Lung (tissue), 16 donors: ENCODE measurements around the gene TCEAL5. TPM values are rescaled to one million over a fixed set of nuclear protein-coding genes. Genes with fewer than 3 reads are reported as not detected.

ENCODE experiments used
- ATAC-seq: fragments of 200-7000 bp; cut with Tn5 transposase; one replicate; pipeline ENCODE4 v1.9.1; 2020; ENCODE audit warnings: moderate number of reproducible peaks; ENCODE audit not compliant: insufficient read depth, low FRiP score
- DNase-seq, 3 donors: peaks; one replicate each; pipeline ENCODE4 v3.0.0-alpha.2; 2013 to 2017
- H3K27ac ChIP-seq, 2 donors: one replicate each; pipeline ENCODE4 v1.5.1; 2013; ENCODE audit warnings: mild to moderate bottlenecking in 2 of 2, moderate library complexity in 2 of 2, control low read depth in 1 of 2, inconsistent platforms in 1 of 2, low read depth in 1 of 2, low read length in 1 of 2
- H3K27me3 ChIP-seq, 3 donors: one replicate each; pipeline ENCODE4 v1.5.1; 2013; ENCODE audit warnings: low read length in 2 of 3; ENCODE audit not compliant: control insufficient read depth in 3 of 3, insufficient read depth in 3 of 3
- H3K36me3 ChIP-seq, 4 donors: one replicate each; pipeline ENCODE4 v1.5.1; 2013; ENCODE audit warnings: low read length in 4 of 4, mild to moderate bottlenecking in 1 of 4, moderate library complexity in 1 of 4; ENCODE audit not compliant: control insufficient read depth in 4 of 4, insufficient read depth in 4 of 4
- H3K4me1 ChIP-seq, 5 donors: one replicate each; pipeline ENCODE4 v1.5.1; 2013; ENCODE audit warnings: low read length in 5 of 5, mild to moderate bottlenecking in 2 of 5, moderate library complexity in 1 of 5; ENCODE audit not compliant: control insufficient read depth in 5 of 5, insufficient read depth in 5 of 5
- H3K4me3 ChIP-seq: one replicate; pipeline ENCODE4 v1.5.1; 2013; ENCODE audit warnings: mild to moderate bottlenecking, control low read depth, moderate library complexity
- H3K9ac ChIP-seq, 2 donors: one replicate each; pipeline ENCODE4 v1.5.1; 2013; ENCODE audit warnings: low read length in 2 of 2, control low read depth in 1 of 2; ENCODE audit not compliant: insufficient read depth in 1 of 2
- H3K9me3 ChIP-seq, 4 donors: one replicate each; pipeline ENCODE4 v1.5.1; 2013; ENCODE audit warnings: low read length in 3 of 4, mild to moderate bottlenecking in 1 of 4, moderate library complexity in 1 of 4; ENCODE audit not compliant: control insufficient read depth in 4 of 4, insufficient read depth in 3 of 4
- CTCF ChIP-seq: IDR thresholded peaks from 2 replicates; pipeline ENCODE4 v1.5.1; 2012; ENCODE audit warnings: mild to moderate bottlenecking; ENCODE audit errors: control extremely low read depth, extremely low read depth
- WGBS, 2 donors: extraction: QIAGEN DNeasy Blood & Tissue Kit; methylation state at CpG; one replicate each; pipeline ENCODE4 v1.1.7; 2013; 5-methylcytosine and 5-hydroxymethylcytosine counted together
- long read RNA-seq, 5 donors: transcript quantifications; one replicate each; lab custom pipeline, GENCODE V29; 2026
- polyA plus RNA-seq, 2 donors: library from polyadenylated mRNA; stranded (reverse); fragments of 200-250 nt; gene quantifications; one replicate each; pipeline ENCODE4 v1.2.1, GENCODE V29; 2013
- total RNA-seq, 2 donors: library from RNA; depleted of rRNA in 1 of 2; stranded (reverse); fragments of >200 nt in 1 of 2; gene quantifications; one replicate each; pipeline ENCODE4 v1.2.1, GENCODE V29; 2014 to 2021
- donor health status: control.
- donor health status: control.
- donor health status: Bipolar disorder and iron deficiency.
- donor health status: healthy.
- donor health status: DM: yes; HTN: yes; CAD: no.

The TCEAL5 gene
- total RNA-seq (under 1 TPM in 1 of 2 donors, not detected in 1; 0.28 TPM), polyA plus RNA-seq (under 1 TPM; 0.03 to 0.12 TPM)
- long read RNA-seq, donor 1, partial matches to known transcripts = 0 of 10 reads
- long read RNA-seq, donor 1, other reads (novel, unspliced or antisense) = 8 of 10 reads
- long read RNA-seq, donor 2, partial matches to known transcripts = 301 of 316 reads
- long read RNA-seq, donor 2, other reads (novel, unspliced or antisense) = 14 of 316 reads
- long read RNA-seq, donor 3, partial matches to known transcripts = 415 of 421 reads
- long read RNA-seq, donor 3, other reads (novel, unspliced or antisense) = 6 of 421 reads
- long read RNA-seq, donor 4, partial matches to known transcripts = 0 of 1 reads
- long read RNA-seq, donor 4, other reads (novel, unspliced or antisense) = 0 of 1 reads
- long read RNA-seq, donor 5, partial matches to known transcripts = 19 of 20 reads
- long read RNA-seq, donor 5, other reads (novel, unspliced or antisense) = 0 of 20 reads

- Histone ChIP-seq H3K9me3 (peaks cover 0 to 4% (median 0%) of the 10 kb centered on the region in 4 donors), H3K36me3 (no peaks in the 10 kb centered on the region), H3K27ac (no peak within 1 kb of the TSS), H3K9ac (no peak within 1 kb of the TSS), H3K27me3 (peaks cover 5 to 41% (median 37%) of the 10 kb centered on the region in 3 donors), H3K4me1 (no peaks in the 10 kb centered on the region), H3K4me3 (no peak within 1 kb of the TSS)
- no peak for TF ChIP-seq CTCF
- DNase-seq (peak in 2 of 3 donors; percentile 15 to 18), ATAC-seq (no peak)
- WGBS, 2 donors = 1 to 23% methylated on average over 17 of the region's 17 CpGs
Measured at GRCh38 chrX:103276581-103277002, at the start of gene TCEAL5. TCEAL5 (minus strand) TSS chrX:103276750; CDS start chrX:103274563, 2,187 bp downstream.

DNA sequence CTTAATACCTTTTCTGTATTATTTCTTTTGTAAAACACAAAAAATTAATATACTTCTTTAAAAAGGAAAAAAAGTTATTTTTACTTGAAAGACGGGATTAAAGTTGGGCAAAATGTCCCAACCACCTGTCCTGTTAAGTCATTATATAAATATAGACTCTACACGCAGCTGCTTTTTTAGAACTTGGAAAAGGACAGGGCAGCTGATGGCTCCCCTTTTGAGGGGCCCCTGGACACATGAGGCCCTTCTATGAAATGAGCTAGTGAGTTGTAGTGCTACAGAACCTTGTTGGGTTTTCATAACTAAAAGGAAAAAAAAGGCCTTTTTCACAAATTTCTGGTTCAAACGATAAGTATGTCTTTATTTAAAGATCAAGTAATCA, 34.8 kb upstream of the TCEAL5 start:
- no peak for TF ChIP-seq CTCF
- 77 to 82% methylated on average over 3 of the region's 3 CpGs for WGBS, 2 donors
- no peaks in the 10 kb centered on the region for H3K4me1 ChIP-seq
- no peaks in the 10 kb centered on the region for H3K9me3 ChIP-seq
- H3K27me3 ChIP-seq = peaks cover 2 to 36% (median 26%) of the 10 kb centered on the region in 3 donors
- no peak overlapping the region for H3K9ac ChIP-seq
- no peak overlapping the region for H3K27ac ChIP-seq
- no peak for ATAC-seq
- H3K36me3 ChIP-seq = no peaks in the 10 kb centered on the region
- H3K4me3 ChIP-seq = no peak overlapping the region
- no peak for DNase-seq

DNA sequence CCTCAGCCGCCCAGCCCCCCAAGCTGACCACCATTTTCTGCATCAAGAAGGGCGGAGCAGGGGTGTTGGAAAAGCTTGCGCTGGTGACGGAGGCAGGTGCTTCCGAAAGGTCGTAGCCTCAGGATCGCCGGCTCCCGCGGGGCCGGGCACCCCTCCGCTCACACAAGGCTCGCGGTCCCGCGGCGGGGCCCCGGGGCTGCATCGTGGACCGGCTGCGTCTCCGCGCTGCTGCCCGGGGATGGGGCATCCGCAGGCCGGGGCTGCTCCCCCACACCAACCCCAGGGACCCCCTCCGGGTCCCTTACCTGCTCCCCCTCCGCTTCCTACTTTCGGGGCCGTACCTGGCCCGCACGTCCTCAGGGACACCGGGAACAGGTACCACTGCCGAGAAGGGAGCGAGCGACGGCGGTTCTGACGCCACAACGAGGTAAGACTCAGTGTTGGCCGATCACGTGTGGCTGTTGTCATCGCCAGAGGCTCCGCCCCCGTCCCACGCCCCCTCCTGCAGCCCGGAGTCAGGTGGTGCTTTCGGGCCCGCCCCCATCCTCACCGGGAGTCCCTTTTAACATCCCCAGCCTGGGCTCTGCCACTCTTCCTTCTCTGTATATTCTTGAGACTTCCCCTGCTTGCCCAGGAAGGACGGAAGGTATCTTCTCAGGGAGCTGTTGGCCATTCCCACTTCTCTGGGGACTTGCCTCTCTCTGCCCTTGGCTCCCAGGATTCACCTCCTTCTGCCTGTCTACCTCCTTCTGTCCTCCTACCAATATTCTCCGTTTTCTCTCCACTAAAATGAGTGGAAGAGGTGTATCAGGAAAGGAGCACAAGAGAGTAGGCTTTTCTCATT, 34.2 kb upstream of the TCEAL5 start, which contains the start of gene BEX2:
TSS of gene BEX2 (minus strand) at position 436 of the 844 bp plus-strand sequence. CDS start 1,014 bp downstream, outside the sequence.
- Histone ChIP-seq H3K9me3 (no peaks in the 10 kb centered on the region), H3K27ac (no peak within 1 kb of the TSS), H3K9ac (no peak within 1 kb of the TSS), H3K36me3 (no peaks in the 10 kb centered on the region), H3K4me1 (no peaks in the 10 kb centered on the region), H3K4me3 (peak within 1 kb of the TSS; percentile 28), H3K27me3 (peaks cover 2 to 33% (median 27%) of the 10 kb centered on the region in 3 donors)
- DNase-seq (peak; percentile 40 to 72 (median 64)), ATAC-seq (peak; percentile 93)
- WGBS, 2 donors = 3 to 32% methylated on average over 22 to 52 of the region's 52 CpGs
- no peak for TF ChIP-seq CTCF
